Keratinocyte (primary cell): ENCODE results near the gene ATP2C1.

Experiments used
- EZH2 ChIP-seq: IDR thresholded peaks from one replicate; pipeline ENCODE4 v1.6.1; 2012; ENCODE audit warnings: inconsistent platforms, mild to moderate bottlenecking, low read length, moderate library complexity
- TF ChIP-seq, protein P1 (sequence below), 3 experiments: IDR thresholded peaks in 1 of 3; conservative IDR thresholded peaks in 1 of 3; optimal IDR thresholded peaks in 1 of 3; 2 replicates in 2 of 3; 3 replicates in 1 of 3; pipeline versions ENCODE3 to v1.5.1; 2011; ENCODE audit warnings: low read length in 3 of 3, mild to moderate bottlenecking in 3 of 3, moderate library complexity in 2 of 3, control low read depth in 1 of 3, inconsistent platforms in 1 of 3; ENCODE audit not compliant: insufficient read depth in 2 of 3; ENCODE audit errors: extremely low read depth in 1 of 3

DNA sequence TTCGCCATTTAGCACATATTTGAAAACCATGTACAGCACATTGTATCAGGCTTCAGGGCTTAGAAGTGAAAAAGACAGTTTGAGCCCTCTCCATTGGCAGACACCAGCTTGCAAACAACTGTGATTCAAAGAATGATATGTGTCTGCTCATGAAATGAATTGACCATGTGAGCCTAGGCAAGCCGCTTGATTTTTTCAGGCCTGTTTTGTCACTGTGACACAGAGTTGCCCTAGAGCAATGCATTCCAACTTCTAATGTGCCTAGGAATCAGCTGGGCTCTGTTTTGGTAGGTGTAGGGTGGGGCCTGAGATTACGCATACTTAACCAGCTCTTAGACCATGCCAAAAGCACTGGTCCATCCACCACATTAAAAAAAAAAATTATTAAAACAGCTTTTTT, 53.0 kb downstream of the ATP2C1 start:
- TF ChIP-seq EZH2 = no peak
- TF ChIP-seq, protein P1, sequence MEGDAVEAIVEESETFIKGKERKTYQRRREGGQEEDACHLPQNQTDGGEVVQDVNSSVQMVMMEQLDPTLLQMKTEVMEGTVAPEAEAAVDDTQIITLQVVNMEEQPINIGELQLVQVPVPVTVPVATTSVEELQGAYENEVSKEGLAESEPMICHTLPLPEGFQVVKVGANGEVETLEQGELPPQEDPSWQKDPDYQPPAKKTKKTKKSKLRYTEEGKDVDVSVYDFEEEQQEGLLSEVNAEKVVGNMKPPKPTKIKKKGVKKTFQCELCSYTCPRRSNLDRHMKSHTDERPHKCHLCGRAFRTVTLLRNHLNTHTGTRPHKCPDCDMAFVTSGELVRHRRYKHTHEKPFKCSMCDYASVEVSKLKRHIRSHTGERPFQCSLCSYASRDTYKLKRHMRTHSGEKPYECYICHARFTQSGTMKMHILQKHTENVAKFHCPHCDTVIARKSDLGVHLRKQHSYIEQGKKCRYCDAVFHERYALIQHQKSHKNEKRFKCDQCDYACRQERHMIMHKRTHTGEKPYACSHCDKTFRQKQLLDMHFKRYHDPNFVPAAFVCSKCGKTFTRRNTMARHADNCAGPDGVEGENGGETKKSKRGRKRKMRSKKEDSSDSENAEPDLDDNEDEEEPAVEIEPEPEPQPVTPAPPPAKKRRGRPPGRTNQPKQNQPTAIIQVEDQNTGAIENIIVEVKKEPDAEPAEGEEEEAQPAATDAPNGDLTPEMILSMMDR (optimal IDR thresholded peaks at IDR 0.05 in 1 of 3, IDR thresholded peaks at IDR 0.05 in 1 of 3, conservative IDR thresholded peaks at IDR 0.05 in 1 of 3; ENCODE audit: extremely low read depth in 1 of 3, insufficient read depth in 2 of 3, low read length in 3 of 3) = no peak
